Uterus (tissue), 4 donors: ENCODE results near the gene CCSER1. TPM values are rescaled to one million over a fixed set of nuclear protein-coding genes. Genes with fewer than 3 reads are reported as not detected.

Experiments
- DNase-seq, 2 donors: peaks; one replicate each; pipeline ENCODE4 v3.0.0-alpha.2; 2019 to 2020
- H3K27ac ChIP-seq, 2 donors: fragments of 200-600 bp; sonication (generic); 1 replicate in 1 of 2; 2 replicates in 1 of 2; pipeline ENCODE4 v1.5.1; 2016 to 2018
- H3K27me3 ChIP-seq, 2 donors: fragments of 200-600 bp; sonication (generic); one replicate each; pipeline ENCODE4 v1.5.1; 2018 to 2019; ENCODE audit warnings: control low read depth in 1 of 2
- H3K36me3 ChIP-seq, 2 donors: fragments of 200-600 bp; sonication (generic); one replicate each; pipeline ENCODE4 v1.5.1; 2019; ENCODE audit warnings: control low read depth in 1 of 2
- H3K4me1 ChIP-seq, 2 donors: fragments of 200-600 bp; sonication (generic); one replicate each; pipeline ENCODE4 v1.5.1; 2018 to 2019; ENCODE audit warnings: control low read depth in 1 of 2
- H3K4me3 ChIP-seq, 2 donors: fragments of 200-600 bp; sonication (generic); 1 replicate in 1 of 2; 2 replicates in 1 of 2; pipeline ENCODE4 v1.5.1; 2018 to 2019; ENCODE audit warnings: mild to moderate bottlenecking in 1 of 2
- H3K9me3 ChIP-seq, 2 donors: fragments of 200-600 bp; sonication (generic); one replicate each; pipeline ENCODE4 v1.5.1; 2019; ENCODE audit warnings: control low read depth in 1 of 2
- POLR2A ChIP-seq, 2 donors: fragments of 450-650 bp; IDR thresholded peaks; one replicate each; pipeline ENCODE4 v1.6.1; 2016; ENCODE audit warnings: antibody characterized with exemption in 2 of 2, mild to moderate bottlenecking in 1 of 2, moderate library complexity in 1 of 2
- intact Hi-C: fragments of 100-400 bp; cut with DNase I; formaldehyde crosslinking; loops from one replicate; pipeline ENCODE4 v1.15.1; 2023; ENCODE audit warnings: low total_unique reads
- total RNA-seq, 4 donors: library from RNA; depleted of rRNA in 3 of 4; stranded (reverse); fragments of >200 nt in 3 of 4; gene quantifications; one replicate each; pipeline versions ENCODE4 v1.1.0 to v1.2.4, GENCODE V29; 2014 to 2023
- TF ChIP-seq, protein P1 (sequence below), 4 experiments: fragments of 200-600 bp in 2 of 4; fragments of 450-650 bp in 2 of 4; sonication (generic) in 2 of 4; IDR thresholded peaks; one replicate each; pipeline ENCODE4 v1.5.1; 2016 to 2019; ENCODE audit warnings: antibody characterized with exemption in 4 of 4, mild to moderate bottlenecking in 2 of 4, moderate library complexity in 1 of 4
- donor health status: DM: yes; HTN: yes; CAD: no.

Gene CCSER1
- total RNA-seq, 4 donors from 2014 or later, result 2.8 to 54.7 (median 11.9) TPM

GRCh38 chr4:91037951-91038350 is 910.8 kb downstream of the CCSER1 start:
- intact Hi-C loops, result no loop called here
- TF ChIP-seq, protein P1, sequence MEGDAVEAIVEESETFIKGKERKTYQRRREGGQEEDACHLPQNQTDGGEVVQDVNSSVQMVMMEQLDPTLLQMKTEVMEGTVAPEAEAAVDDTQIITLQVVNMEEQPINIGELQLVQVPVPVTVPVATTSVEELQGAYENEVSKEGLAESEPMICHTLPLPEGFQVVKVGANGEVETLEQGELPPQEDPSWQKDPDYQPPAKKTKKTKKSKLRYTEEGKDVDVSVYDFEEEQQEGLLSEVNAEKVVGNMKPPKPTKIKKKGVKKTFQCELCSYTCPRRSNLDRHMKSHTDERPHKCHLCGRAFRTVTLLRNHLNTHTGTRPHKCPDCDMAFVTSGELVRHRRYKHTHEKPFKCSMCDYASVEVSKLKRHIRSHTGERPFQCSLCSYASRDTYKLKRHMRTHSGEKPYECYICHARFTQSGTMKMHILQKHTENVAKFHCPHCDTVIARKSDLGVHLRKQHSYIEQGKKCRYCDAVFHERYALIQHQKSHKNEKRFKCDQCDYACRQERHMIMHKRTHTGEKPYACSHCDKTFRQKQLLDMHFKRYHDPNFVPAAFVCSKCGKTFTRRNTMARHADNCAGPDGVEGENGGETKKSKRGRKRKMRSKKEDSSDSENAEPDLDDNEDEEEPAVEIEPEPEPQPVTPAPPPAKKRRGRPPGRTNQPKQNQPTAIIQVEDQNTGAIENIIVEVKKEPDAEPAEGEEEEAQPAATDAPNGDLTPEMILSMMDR (IDR thresholded peaks at IDR 0.05), result no peak
- no peak for TF ChIP-seq POLR2A (IDR thresholded peaks at IDR 0.05)

DNA sequence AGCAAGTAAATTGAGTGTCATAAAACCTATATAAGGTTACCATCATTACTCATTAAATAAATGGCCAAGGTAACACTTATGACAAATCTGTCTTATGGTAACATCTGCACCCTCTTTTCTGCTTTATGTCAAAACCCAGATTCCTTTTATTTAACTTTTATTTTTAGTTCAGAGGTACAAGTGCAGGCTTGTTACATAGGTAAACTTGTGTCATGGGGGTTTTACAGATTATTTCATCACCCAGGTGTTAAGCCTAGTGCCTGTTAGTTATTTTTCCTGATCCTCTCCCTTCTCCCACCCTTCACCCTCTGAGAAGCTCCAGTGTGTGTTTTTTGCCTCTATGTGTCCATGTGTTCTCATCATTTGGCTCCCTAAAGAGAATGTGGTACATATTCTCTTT is 930.7 kb downstream of the CCSER1 start:
- Histone ChIP-seq H3K4me1 (no peaks in the 10 kb centered on the region), H3K4me3 (no peak overlapping the region), H3K9me3 (no peaks in the 10 kb centered on the region), H3K36me3 (no peaks in the 10 kb centered on the region), H3K27me3 (no peaks in the 10 kb centered on the region), H3K27ac (no peak overlapping the region)
- no peak for TF ChIP-seq POLR2A (IDR thresholded peaks at IDR 0.05)
- TF ChIP-seq, protein P1 (IDR thresholded peaks at IDR 0.05), result no peak
- no peak for DNase-seq
- intact Hi-C loops, result no loop called here

More at GRCh38 chr4:91037951-91038350, 910.8 kb downstream of the CCSER1 start:
- Histone ChIP-seq H3K36me3 (no peaks in the 10 kb centered on the region), H3K4me1 (no peaks in the 10 kb centered on the region), H3K9me3 (no peaks in the 10 kb centered on the region), H3K27me3 (no peaks in the 10 kb centered on the region), H3K27ac (no peak overlapping the region), H3K4me3 (no peak overlapping the region)
- DNase-seq, result no peak

DNA sequence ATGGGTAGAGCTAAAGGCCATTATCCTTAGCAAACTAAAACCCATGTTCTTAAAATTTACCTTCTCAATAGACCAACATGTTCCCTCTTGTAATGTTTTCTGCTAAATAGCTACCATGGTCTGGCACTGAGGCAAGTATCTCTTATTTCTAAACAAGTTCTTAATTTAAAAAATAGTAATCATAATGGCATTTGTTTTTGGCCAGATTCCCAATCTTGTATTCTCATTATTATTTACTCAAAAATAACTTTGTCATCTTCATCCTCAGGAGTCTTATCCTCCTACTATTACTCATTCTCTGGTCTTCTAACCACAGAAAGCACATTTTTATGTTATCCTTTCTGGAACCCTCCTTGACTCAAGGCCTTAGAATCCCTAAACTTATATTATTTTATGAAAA is 931.2 kb downstream of the CCSER1 start:
- H3K27me3 ChIP-seq, result no peaks in the 10 kb centered on the region
- H3K36me3 ChIP-seq, result no peaks in the 10 kb centered on the region
- H3K4me3 ChIP-seq, result no peak overlapping the region
- no peaks in the 10 kb centered on the region for H3K4me1 ChIP-seq
- no peak for TF ChIP-seq POLR2A (IDR thresholded peaks at IDR 0.05)
- TF ChIP-seq, protein P1 (IDR thresholded peaks at IDR 0.05), result no peak
- H3K9me3 ChIP-seq, result no peaks in the 10 kb centered on the region
- no peak for DNase-seq
- no peak overlapping the region for H3K27ac ChIP-seq
- intact Hi-C loops, result no loop called here

- Histone ChIP-seq H3K4me1 (no peaks in the 10 kb centered on the region), H3K36me3 (no peaks in the 10 kb centered on the region), H3K9me3 (no peaks in the 10 kb centered on the region), H3K27me3 (no peaks in the 10 kb centered on the region), H3K27ac (no peak overlapping the region), H3K4me3 (no peak overlapping the region)
- DNase-seq, result no peak
- intact Hi-C loops, result no loop called here
- TF ChIP-seq POLR2A (IDR thresholded peaks at IDR 0.05), result no peak
- TF ChIP-seq, protein P1 (IDR thresholded peaks at IDR 0.05), result no peak
Measured at GRCh38 chr4:91064157-91064853, 937.1 kb downstream of the CCSER1 start.

DNA sequence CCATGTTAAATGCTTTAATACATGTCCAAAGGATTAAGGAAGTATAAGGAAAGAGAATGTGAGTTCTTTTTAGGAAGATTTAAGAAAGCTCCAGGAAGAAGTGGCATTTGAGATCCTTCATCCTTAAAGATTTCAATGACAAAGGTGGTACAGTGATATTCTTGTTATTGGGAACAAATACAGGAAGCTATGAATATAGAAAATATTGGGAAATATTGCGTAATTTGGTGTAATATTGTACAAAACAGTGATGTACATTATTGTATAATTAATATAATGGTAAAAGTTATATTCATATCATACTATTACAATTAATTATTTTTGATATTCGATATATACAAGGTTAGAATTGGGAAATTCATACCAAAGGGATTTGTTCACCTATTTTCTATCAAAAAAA is 937.9 kb downstream of the CCSER1 start:
- intact Hi-C loops, result no loop called here
- TF ChIP-seq, protein P1 (IDR thresholded peaks at IDR 0.05), result no peak
- no peak for TF ChIP-seq POLR2A (IDR thresholded peaks at IDR 0.05)
- DNase-seq, result no peak
- no peaks in the 10 kb centered on the region for H3K9me3 ChIP-seq
- no peaks in the 10 kb centered on the region for H3K27me3 ChIP-seq
- H3K36me3 ChIP-seq, result no peaks in the 10 kb centered on the region
- no peak overlapping the region for H3K27ac ChIP-seq
- H3K4me3 ChIP-seq, result no peak overlapping the region
- no peaks in the 10 kb centered on the region for H3K4me1 ChIP-seq
